HG03575 (cell line): ENCODE results near the gene PCK1.

Experiments
- ATAC-seq: cut with Tn5 transposase; IDR thresholded peaks from one replicate; pipeline ENCODE4 v1.9.1; 2021; ENCODE audit not compliant: unreplicated experiment, insufficient number of reproducible peaks, low FRiP score; ENCODE audit errors: extremely low read depth

PCK1 gene

DNA sequence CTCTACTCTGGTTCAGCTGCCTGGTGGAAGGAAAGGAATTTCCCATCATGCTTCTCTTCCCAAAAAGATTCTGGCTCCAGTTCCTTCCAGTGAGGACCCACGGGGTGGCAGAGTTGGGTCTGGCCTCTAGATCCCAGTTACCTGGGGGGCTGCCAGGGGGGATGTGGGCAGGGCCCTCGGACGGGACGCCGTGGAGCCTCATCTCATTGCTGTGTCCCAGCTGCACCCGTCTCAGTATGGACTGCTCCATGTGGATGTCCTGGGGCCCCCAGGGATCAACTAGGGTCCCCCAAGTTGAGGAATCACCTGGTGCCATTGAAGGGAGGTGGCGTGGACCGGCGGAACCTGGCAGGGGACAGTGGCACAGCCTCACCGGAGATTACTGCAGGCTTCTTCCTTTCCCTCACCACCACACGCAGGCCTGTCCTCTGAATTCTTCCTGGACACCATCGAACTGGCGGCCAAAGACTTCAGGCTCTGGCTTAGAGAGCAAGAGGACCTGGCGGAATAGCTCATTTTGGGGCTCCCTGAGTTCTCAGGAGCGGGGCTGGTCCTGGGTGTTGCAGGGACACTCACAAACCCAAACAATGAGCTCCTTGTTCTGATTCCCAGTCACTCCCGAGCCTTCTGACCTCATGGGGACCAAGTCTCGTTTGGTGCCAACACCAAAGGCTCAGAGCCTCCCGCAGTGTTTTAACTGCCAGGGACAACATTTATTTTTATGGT, 50.8 kb downstream of the PCK1 start:
- no peak for ATAC-seq

DNA sequence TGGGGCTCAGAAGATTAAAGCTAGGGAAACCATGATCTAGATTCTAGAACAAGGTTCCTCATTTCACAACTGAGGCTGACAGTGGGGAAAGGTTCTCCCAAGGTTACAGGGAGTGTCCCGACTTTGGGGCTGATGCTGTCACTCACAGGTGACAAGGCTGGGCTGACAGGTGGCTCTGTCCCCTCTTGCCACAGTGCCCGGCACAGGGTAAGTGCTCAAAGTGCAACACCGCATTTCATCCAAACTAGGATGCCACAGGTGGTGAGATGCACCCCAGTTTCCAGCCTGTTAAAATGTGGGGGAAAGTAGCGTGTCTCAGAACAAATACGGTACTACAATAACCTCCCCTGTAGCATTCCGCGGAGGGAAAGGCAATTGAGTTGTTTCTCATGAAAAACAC, 51.5 kb downstream of the PCK1 start:
- no peak for ATAC-seq

DNA sequence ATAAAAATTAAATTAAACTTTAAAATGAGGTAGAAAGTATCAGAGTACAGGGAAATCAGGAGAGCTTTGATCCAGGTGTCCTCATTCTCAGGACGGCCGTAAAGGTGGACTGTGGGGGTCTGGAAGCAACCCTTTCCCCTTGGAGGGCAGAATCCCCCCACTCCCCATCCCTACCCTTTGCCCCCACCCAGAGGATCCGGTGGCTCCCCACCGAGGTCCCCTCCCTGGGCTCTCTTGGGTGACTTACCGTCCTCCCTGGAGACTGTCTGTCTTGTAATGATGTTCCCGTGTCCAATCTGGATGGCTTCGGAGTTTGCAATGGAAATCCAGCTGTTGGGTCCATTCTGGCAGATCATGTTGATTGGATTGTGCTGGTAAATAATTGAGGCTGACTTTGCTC, 52.0 kb downstream of the PCK1 start:
- ATAC-seq = no peak

- ATAC-seq = no peak
These were observed 52.6 kb downstream of the PCK1 start for GRCh38 chr20:57613481-57613921.

DNA sequence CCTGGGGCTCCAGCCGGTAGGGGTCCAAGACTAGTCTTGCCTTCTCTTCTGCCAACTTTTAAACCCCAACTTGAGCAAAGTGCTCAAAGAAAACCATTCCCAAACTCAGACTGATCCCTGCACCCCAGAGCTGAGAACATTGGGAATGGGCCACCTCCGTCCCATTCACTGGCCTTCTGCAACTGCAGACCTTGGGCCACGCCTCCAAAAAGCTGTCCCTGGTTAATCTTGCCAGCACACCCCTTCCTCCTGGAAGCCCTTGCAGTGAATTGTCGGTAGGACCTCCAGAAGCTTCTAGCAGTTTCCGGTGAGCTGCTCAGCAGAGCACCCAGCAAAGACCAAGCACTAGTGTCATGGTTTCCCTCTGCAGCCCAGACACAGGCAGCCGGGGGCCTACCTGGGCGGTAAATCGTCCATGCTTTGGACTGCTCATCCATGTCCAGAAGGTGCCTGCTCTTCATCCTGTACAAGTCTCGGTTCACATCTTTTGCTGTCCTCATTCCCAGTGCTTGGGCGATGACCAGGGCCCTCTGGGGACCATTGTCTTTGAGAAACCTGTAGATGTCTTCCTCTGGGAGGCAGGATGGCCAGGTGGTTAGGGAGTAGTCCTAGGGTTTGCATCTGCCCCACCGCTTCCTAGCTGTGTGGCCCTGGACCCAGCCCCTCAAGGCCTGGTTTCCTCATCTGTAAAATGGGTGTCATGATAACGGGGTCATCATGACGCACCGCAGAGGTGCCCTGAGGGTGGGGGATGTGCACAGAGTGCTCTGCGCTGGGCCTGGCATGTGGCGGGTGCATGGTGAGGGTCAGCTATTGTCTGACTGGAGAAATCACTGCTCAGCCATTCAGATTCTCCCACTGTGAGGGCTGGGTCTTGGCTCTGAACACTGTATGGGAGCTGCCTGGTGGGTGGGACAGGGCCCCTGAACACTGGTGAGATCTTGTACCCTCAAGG, 53.9 kb downstream of the PCK1 start:
- no peak for ATAC-seq

- no peak for ATAC-seq
These were observed 54.5 kb downstream of the PCK1 start for GRCh38 chr20:57615445-57615811.

DNA sequence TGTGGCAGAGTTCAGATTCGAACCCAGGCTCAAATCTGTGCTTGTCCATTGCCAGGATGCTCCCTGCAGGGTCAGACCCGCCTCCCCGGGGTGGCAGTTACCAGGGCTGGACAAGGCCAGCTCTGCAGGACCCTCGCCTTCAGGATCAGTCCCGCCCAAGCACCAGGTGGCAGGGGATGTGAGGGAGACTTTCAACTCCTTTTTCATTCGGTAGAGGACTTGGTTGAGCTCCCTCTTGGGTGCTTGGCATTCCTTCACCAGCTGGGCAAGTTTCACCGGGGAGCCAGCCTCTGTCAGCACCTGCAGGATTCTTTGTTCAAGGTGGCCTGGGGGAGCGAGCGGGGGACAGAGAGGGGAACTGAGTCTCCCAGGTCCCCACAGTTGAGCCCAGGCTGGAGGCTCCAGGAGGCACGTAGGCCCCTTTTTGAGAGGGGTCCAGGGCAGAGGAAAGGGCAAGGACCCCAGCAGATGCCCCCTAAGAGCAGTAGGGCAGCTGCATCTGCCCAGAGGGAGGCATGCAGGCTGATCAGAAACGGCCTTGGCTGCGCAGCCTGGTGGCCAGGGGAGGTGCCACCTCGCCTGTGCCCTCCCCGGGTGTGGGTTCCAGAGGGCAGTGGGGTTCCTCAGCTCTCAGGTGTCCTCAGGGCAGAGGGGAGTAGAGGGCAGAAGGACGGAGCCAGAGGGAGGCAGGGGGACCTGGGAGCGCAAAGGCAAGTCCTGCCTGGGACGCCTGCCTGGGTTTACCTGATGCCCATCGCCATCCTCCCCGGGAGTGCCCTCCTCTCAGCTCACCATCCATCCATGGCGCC, 55.4 kb downstream of the PCK1 start:
- ATAC-seq = no peak

- no peak for ATAC-seq
These were observed 56.3 kb downstream of the PCK1 start for GRCh38 chr20:57617079-57617795.
